Psoas muscle (tissue), 8 donors: ENCODE measurements around the gene PCDHGB5. TPM values are rescaled to one million over a fixed set of nuclear protein-coding genes. Genes with fewer than 3 reads are reported as not detected.

Source experiments
- ATAC-seq, 4 donors: fragments of 200-7000 bp; cut with Tn5 transposase; one replicate each; pipeline ENCODE4 v1.9.1; 2020; ENCODE audit warnings: moderate library complexity in 3 of 4, mild to moderate bottlenecking in 2 of 4
- DNase-seq, 2 donors: peaks; one replicate each; pipeline ENCODE4 v3.0.0-alpha.2; 2020
- H3K27ac ChIP-seq: fragments of 200-600 bp; one replicate; pipeline ENCODE4 v1.8.0; 2022
- H3K27me3 ChIP-seq, 3 donors: fragments of 200-600 bp in 1 of 3; one replicate each; pipeline versions ENCODE4 v1.6.1 to v1.8.0; 2013 to 2022; ENCODE audit warnings: low read length in 2 of 3, mild to moderate bottlenecking in 2 of 3, moderate library complexity in 1 of 3; ENCODE audit not compliant: insufficient read depth in 3 of 3
- H3K36me3 ChIP-seq, 2 donors: fragments of 200-600 bp in 1 of 2; one replicate each; pipeline versions ENCODE4 v1.6.1 to v1.8.0; 2013 to 2022; ENCODE audit warnings: low read depth in 1 of 2, mild to moderate bottlenecking in 1 of 2, moderate library complexity in 1 of 2; ENCODE audit not compliant: insufficient read depth in 1 of 2
- H3K4me1 ChIP-seq: fragments of 200-600 bp; one replicate; pipeline ENCODE4 v1.8.0; 2022
- H3K4me3 ChIP-seq: fragments of 200-600 bp; one replicate; pipeline ENCODE4 v1.8.0; 2022; ENCODE audit warnings: mild to moderate bottlenecking
- H3K9me3 ChIP-seq: fragments of 200-600 bp; one replicate; pipeline ENCODE4 v1.8.0; 2022
- WGBS, 3 donors: extraction: QIAGEN DNeasy Blood & Tissue Kit; methylation state at CpG; one replicate each; pipeline versions ENCODE4 v1.1.6 to v1.1.7; 2013; 5-methylcytosine and 5-hydroxymethylcytosine counted together
- intact Hi-C, 2 donors: fragments of 100-400 bp; cut with DNase I; formaldehyde crosslinking; loops; one replicate each; pipeline versions ENCODE4 v1.11.0 to v1.14.2; 2022
- polyA plus RNA-seq, 3 donors: library from polyadenylated mRNA; stranded (reverse); fragments of 200-250 nt; gene quantifications; one replicate each; pipeline ENCODE4 v1.2.3, GENCODE V29; 2013
- total RNA-seq, 4 donors: library from RNA; stranded (reverse); fragmentation: NEBNext Ultra II Directional in 2 of 4; extraction: Animal tissue kit (Norgen Biotek cat#: 25700) in 2 of 4; gene quantifications; one replicate each; pipeline versions ENCODE4 v1.2.1 to v1.2.4, GENCODE V29; 2021 to 2023
- TF ChIP-seq, protein P1 (sequence below): fragments of 200-600 bp; IDR thresholded peaks from one replicate; pipeline ENCODE4 v1.8.0; 2022; ENCODE audit warnings: antibody characterized with exemption
- donor health status: healthy with polysubstance abuse.
- donor health status: DM: no; HTN: no; CAD: no; lungs with moderate emphysema.
- donor health status: Bipolar disorder and iron deficiency.
- donor health status: healthy.
- donor health status: DM: yes; HTN: yes; CAD: no.
- donor health status: DM: no; HTN: no; CAD: no.
- donor health status: DM: no; HTN: no; CAD: no.
- donor health status: DM: yes; HTN: yes; CAD: no.

PCDHGB5 gene
- total and polyA plus RNA-seq, 7 donors = 0.61 to 5.1 (median 2.7) TPM

DNA sequence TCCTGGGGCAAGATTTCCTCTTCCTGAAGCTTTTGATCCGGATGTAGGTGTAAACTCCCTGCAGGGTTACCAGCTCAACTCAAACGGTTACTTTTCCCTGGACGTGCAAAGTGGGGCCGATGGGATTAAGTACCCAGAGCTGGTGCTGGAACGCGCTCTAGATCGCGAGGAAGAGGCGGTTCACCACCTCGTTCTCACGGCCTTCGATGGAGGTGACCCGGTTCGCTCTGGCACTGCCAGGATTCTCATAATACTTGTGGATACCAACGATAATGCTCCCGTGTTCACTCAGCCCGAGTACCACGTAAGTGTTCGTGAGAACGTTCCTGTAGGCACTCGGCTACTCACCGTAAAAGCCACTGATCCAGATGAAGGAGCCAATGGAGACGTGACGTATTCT, 42.1 kb upstream of the PCDHGB5 start:
- peak in 1 of 4 donors; percentile 36 for ATAC-seq
- Histone ChIP-seq H3K27me3 (peaks cover 0 to 59% (median 11%) of the 10 kb centered on the region in 3 donors), H3K9me3 (peaks cover 16% of the 10 kb centered on the region)

DNA sequence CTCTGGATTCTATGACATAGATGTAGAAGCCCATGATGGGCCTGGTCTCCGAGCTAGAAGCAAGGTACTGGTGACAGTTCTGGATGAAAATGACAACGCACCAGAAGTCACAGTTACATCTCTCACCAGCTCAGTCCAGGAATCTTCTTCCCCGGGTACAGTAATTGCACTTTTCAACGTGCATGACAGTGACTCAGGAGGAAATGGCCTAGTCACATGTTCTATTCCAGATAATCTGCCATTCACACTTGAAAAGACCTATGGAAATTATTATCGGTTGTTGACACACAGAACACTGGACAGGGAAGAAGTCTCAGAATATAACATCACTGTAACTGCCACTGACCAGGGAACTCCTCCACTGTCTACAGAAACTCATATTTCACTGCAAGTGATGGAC, 41.6 kb upstream of the PCDHGB5 start:
- DNase-seq = no peak
- TF ChIP-seq, protein P1, sequence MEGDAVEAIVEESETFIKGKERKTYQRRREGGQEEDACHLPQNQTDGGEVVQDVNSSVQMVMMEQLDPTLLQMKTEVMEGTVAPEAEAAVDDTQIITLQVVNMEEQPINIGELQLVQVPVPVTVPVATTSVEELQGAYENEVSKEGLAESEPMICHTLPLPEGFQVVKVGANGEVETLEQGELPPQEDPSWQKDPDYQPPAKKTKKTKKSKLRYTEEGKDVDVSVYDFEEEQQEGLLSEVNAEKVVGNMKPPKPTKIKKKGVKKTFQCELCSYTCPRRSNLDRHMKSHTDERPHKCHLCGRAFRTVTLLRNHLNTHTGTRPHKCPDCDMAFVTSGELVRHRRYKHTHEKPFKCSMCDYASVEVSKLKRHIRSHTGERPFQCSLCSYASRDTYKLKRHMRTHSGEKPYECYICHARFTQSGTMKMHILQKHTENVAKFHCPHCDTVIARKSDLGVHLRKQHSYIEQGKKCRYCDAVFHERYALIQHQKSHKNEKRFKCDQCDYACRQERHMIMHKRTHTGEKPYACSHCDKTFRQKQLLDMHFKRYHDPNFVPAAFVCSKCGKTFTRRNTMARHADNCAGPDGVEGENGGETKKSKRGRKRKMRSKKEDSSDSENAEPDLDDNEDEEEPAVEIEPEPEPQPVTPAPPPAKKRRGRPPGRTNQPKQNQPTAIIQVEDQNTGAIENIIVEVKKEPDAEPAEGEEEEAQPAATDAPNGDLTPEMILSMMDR = no peak
- Histone ChIP-seq H3K9me3 (peaks cover 20% of the 10 kb centered on the region), H3K4me1 (no peaks in the 10 kb centered on the region), H3K27ac (no peak overlapping the region), H3K27me3 (peaks cover 0 to 59% (median 13%) of the 10 kb centered on the region in 3 donors), H3K36me3 (no peaks in the 10 kb centered on the region), H3K4me3 (peak overlapping the region; percentile 59)
- no peak for ATAC-seq
- intact Hi-C loops = no loop called here
- 68 to 77% (median 74%) methylated on average over 5 of the region's 5 CpGs for WGBS, 3 donors

More for the DNA sequence above, 42.1 kb upstream of the PCDHGB5 start:
- TF ChIP-seq, protein P1 = no peak
- H3K4me3 ChIP-seq = peak overlapping the region; percentile 59
- 49 to 55% (median 52%) methylated on average over 24 of the region's 24 CpGs for WGBS, 3 donors
- intact Hi-C loops = no loop called here
- H3K36me3 ChIP-seq = no peaks in the 10 kb centered on the region
- no peaks in the 10 kb centered on the region for H3K4me1 ChIP-seq
- no peak overlapping the region for H3K27ac ChIP-seq
- DNase-seq = no peak

DNA sequence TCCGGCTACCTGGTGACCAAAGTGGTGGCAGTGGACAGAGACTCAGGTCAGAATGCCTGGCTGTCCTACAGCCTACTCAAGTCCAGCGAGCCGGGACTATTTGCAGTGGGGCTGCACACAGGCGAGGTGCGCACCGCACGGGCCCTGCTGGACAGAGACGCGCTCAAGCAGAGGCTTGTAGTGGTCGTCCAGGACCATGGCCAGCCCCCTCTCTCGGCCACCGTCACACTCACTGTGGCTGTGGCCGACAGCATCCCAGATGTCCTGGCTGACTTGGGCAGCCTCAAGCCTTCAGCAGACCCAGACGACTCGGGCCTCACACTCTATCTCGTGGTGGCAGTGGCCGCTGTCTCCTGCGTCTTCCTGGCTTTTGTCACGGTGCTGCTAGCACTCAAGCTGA, 40.8 kb upstream of the PCDHGB5 start:
- DNase-seq (peak in 1 of 2 donors; percentile 35), ATAC-seq (peak in 1 of 4 donors; percentile 25)
- TF ChIP-seq, protein P1 = no peak
- no peak overlapping the region for H3K4me3 ChIP-seq
- intact Hi-C loops = no loop called here
- WGBS, 3 donors = 39 to 60% (median 52%) methylated on average over 19 of the region's 19 CpGs
- peaks cover 0 to 62% (median 17%) of the 10 kb centered on the region in 3 donors for H3K27me3 ChIP-seq
- no peak overlapping the region for H3K27ac ChIP-seq
- H3K4me1 ChIP-seq = no peaks in the 10 kb centered on the region
- no peaks in the 10 kb centered on the region for H3K36me3 ChIP-seq
- H3K9me3 ChIP-seq = peaks cover 23% of the 10 kb centered on the region

DNA sequence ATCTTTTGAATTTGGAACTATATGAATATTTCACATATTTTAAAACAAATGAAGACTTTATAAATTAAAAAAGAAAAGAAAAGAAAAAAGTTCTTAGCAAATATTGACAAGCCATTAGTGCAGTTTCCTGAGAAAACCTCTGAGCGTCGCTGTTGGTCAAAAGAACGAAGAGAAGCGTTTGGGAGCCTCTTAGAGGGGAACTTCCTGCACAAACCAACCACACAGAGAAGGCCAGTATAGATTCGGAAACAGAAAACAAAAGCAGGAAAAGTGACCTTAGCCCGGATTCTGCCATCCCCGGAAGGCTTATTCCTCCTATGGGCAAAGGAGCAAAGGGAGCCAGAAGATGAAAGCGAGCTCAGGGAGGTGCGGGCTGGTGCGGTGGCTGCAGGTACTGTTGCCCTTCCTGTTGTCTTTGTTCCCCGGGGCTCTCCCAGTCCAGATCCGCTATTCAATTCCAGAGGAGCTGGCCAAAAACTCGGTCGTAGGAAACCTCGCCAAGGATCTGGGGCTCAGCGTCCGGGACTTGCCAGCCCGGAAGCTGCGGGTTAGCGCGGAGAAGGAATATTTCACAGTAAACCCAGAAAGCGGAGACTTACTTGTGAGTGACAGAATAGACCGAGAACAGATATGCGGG, 37.8 kb upstream of the PCDHGB5 start, which contains the start of gene PCDHGB2:
TSS of gene PCDHGB2 (plus strand) at position 205 of the 637 bp plus-strand sequence. CDS start at position 347, 142 bp downstream.
- 14 to 25% (median 17%) methylated on average over 24 of the region's 24 CpGs for WGBS, 3 donors
- H3K4me1 ChIP-seq = no peaks in the 10 kb centered on the region
- H3K9me3 ChIP-seq = peaks cover 35% of the 10 kb centered on the region
- intact Hi-C loops = no loop called here
- H3K27ac ChIP-seq = no peak within 1 kb of the TSS
- H3K4me3 ChIP-seq = peak within 1 kb of the TSS; percentile 52
- ATAC-seq = peak in 3 of 4 donors; percentile 37 to 72 (median 62)
- TF ChIP-seq, protein P1 = peak; percentile 38
- no peak for DNase-seq
- H3K36me3 ChIP-seq = no peaks in the 10 kb centered on the region
- peaks cover 0 to 77% (median 16%) of the 10 kb centered on the region in 3 donors for H3K27me3 ChIP-seq
